PC-9 (cell line): ENCODE results near the gene TSHZ3.

Source experiments
- CTCF ChIP-seq: fragments of 200-600 bp; sonication (generic); conservative IDR thresholded peaks from 2 replicates; pipeline ENCODE4 v1.6.1; 2017; ENCODE audit warnings: mixed run types, antibody characterized with exemption, mild to moderate bottlenecking, moderate library complexity
- EZH2 ChIP-seq: fragments of 200-600 bp; sonication (generic); IDR thresholded peaks from 2 replicates; pipeline ENCODE4 v1.8.0; 2017; ENCODE audit warnings: antibody characterized with exemption, low read depth

GRCh38 chr19:31296741-31297390, 52.4 kb downstream of the TSHZ3 start:
- no peak for TF ChIP-seq CTCF
- no peak for TF ChIP-seq EZH2
